GM08714 (cell line): ENCODE data around the gene TMEM72.

Experiments
- H3K4me3 ChIP-seq: fragments of 200-500 bp; sonication (Bioruptor generic); 2 replicates; pipeline ENCODE4 v1.5.1; 2014; ENCODE audit warnings: mild to moderate bottlenecking, low read length, inconsistent platforms
- ZNF274 ChIP-seq: IDR thresholded peaks from 2 replicates; pipeline ENCODE4 v1.6.1; 2012; ENCODE audit warnings: mild to moderate bottlenecking, low read depth, low read length

Gene TMEM72

DNA sequence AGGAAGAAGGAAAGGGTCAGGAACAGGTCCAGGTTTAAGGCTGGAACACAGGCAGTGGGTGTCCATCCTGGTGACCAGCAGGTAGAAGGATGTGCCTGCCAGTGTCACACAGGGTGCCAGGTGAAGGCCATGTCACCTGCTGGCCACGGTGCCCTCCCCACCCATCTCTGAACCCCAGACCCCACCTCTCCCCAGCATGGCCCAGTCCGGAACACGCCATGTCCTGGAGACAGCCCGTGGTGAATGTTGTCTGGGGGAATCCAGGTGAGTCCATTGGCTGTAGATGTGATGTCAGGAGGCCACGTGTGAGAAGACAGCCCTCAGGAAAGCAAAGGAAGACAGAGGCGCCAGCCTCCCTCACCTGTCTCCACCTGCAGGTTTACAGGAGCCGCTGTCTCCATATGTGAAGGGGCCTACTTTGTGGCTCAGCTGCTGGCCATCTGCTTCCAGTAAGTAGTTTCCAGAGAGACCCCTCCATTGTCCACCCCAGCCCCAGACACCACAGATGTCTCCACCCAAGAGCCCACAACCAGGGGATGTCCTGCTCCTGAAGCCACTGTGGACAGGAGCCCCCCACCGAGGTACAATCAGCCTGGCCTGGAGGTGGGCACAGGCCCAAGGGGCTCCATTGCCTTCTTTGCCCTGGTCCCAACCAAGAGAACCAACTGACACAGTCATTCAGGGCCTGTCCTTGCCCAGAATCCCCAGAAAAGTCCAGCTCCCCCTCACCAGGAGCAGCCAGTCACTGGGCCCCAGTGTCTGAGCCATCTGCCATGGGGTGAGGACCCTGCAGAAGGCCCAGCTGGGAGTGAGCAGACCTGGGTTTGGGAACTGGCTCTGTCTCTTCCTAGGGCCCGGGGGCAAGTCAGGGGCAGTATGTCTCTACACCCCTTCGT lies 20.7 kb downstream of the TMEM72 start:
- no peak overlapping the region for H3K4me3 ChIP-seq
- TF ChIP-seq ZNF274 = no peak

DNA sequence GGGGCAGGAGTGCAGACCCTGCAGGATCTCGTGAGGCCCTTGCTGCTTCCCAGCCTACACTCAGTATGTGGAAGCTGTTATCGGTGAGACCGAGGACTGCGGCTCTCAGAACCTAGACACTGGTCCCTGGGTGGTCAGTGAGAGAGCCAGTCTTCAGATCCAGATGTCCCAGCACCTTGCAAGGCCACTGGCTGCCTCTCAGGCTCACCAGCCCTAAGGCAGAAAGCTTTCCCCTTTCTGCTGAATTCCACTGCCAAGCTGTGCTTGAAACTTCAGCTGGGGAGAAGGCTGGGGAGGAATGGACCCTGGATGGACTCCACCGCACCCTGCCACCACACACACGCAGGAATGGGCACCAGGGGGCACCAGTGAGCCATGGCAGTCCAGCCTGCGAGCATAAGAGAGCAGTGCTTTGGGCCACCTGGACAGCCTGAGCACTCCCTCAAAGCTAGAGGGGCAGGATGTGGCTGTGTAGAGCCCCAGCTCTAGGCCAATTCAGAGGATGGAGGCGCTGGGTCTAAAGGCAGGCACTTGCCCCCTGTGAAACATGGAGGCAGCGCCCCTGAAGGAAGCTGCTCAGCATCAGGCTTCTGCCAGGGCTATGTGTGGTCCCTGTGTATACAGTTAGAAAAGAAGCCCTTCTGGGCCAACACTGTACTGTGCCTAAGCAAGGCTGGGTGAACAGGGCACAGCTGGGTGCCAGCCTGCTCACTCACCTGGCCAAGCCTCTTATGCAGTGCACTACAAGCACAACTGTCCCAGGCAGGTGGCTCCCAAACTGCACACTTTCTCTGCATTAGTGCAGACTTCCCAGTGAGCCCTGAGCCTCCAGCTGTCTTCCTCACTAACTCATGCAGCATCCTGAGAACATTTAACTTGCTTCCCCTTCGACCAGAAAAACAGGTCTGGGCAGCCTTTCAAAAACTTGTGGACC lies 21.6 kb downstream of the TMEM72 start:
- TF ChIP-seq ZNF274 = no peak
- no peak overlapping the region for H3K4me3 ChIP-seq

DNA sequence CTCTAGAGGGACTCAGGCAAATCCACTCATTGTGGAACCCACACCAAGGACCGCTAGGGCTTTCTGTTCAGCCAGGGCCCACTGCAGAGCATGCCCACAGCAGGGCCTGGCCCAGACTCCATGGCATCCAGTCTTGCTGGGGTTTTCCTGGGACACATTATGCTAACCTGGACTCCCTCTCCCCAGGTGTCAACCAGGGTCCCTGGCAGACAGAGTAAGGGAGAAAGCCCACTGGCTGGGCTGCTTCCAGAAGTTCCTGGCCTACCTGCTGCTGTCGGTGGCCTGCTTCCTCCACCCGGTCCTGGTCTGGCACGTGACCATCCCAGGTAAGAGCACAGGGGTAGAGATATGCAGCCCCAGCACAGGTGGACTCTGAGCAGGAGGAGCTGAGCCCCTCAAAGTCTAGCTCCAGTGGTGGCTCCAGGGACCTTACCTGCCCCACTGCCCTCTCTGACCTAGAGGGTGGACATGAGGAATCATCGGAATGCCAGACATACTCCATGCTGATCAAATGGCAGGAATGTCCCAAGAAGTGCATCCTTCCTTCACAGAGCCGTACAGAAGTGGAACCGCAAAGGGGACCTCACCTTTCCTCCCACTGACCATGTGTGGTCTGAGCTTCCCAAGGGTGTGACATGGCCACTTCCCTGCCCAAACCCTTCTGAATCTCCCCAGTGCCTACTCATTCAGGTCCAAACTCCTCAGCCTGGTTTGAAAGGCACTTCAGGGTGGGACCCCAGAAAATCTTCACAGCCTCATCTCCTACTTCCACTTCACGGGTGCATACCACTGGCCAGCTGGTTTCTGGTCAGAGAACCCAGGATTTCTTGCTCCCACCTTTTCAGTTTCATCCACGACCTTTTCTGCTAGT lies 22.5 kb downstream of the TMEM72 start:
- no peak for TF ChIP-seq ZNF274

GRCh38 chr10:44934416-44935200 lies 23.5 kb downstream of the TMEM72 start:
- TF ChIP-seq ZNF274 = no peak
- no peak overlapping the region for H3K4me3 ChIP-seq

More for the DNA sequence above, 22.5 kb downstream of the TMEM72 start:
- H3K4me3 ChIP-seq = no peak overlapping the region

DNA sequence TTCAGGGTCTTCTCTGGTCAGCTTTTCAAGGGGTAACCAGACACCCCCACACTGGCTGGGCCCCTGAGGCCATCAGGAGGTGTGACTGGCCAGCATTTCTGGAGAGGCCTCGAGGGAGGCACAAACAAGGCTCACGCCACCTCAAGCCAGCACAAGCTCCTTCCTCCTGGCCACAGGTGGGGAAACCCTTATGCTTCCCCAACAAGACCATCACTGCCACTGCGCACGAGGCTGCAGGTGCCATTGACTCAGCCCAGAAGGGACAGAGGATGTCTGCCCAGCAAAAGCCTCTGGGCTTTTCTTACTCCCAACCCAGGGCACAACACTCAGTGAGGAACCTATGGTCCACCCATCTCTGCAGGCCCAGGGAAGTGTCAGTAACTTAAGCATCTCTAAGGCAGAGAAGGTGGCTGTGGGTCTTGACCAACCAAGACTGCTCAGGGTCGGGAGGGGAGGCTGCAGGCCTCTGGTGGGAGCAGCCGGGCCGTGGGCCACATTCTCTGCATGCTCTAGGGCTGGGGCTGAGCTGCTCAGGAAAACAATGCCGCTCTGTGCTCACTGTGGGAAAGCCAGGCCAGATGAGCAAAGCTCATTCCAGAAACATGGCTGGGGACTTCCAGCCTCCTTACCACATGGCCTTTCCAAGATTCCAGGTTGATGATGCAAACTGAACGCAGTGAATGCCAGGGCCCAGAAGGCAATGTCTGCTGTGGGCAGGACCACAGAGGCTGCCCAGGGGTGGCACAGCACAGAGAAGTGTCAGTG lies 24.2 kb downstream of the TMEM72 start:
- no peak overlapping the region for H3K4me3 ChIP-seq
- no peak for TF ChIP-seq ZNF274

DNA sequence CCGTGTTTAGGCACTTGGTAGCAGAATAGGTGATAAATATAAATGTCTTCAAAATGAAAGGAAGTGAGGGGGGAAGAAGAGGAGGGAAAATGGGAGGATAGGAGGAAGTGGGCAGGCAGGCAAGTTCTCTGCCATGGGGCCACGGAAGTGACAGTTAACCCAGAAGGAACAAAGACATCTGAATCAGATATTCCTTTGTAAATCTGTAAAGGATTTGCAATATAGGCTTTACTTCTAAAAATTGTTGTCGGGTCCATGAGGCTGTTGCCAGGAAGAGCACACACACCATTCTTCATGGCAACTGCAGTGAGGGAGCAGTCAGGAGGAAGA lies 24.8 kb downstream of the TMEM72 start:
- no peak overlapping the region for H3K4me3 ChIP-seq
- no peak for TF ChIP-seq ZNF274

- TF ChIP-seq ZNF274 = no peak
These were observed 25.3 kb downstream of the TMEM72 start for GRCh38 chr10:44936314-44936975.

GRCh38 chr10:44937196-44938005 lies 26.3 kb downstream of the TMEM72 start:
- no peak for TF ChIP-seq ZNF274
- H3K4me3 ChIP-seq = no peak overlapping the region

More at GRCh38 chr10:44936314-44936975, 25.3 kb downstream of the TMEM72 start:
- no peak overlapping the region for H3K4me3 ChIP-seq

DNA sequence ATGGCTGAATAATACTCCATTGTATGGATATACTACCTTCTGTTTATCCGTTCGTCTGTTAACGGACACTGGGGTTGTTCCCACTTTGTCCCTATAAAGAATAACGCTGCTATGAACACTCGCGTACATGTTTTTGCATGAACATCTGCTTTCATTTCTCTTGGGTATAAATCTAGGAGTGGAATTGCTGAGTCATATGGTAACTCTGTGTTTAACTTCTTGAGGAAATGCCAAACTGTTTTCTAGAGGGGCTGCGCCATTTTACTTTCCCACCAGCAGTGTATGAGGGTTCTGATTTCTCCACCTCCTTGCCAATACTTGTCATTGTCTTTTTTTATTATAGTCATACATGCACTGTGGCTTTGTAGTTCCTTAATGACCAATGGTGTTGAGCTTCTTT lies 27.8 kb downstream of the TMEM72 start:
- no peak for TF ChIP-seq ZNF274

GRCh38 chr10:44939691-44940401 lies 28.7 kb downstream of the TMEM72 start:
- H3K4me3 ChIP-seq = no peak overlapping the region
- TF ChIP-seq ZNF274 = no peak

More for the DNA sequence above, 27.8 kb downstream of the TMEM72 start:
- no peak overlapping the region for H3K4me3 ChIP-seq

GRCh38 chr10:44944354-44944753 lies 33.2 kb downstream of the TMEM72 start:
- TF ChIP-seq ZNF274 = no peak
- H3K4me3 ChIP-seq = no peak overlapping the region
